Activated T-cell treated with anti-CD3 and anti-CD28 coated beads, Interleukin-2, amount 50 U/mL, for 72 hours (primary cell): Measurements from ENCODE around the gene CELF4. TPM values are rescaled to one million over a fixed set of nuclear protein-coding genes. Genes with fewer than 3 reads are reported as not detected.

Experiments used
- ATAC-seq, 2 donors: fragments of 150-1000 bp; cut with Tn5 transposase; replicated peaks in 1 of 2; 2 replicates each; pipeline ENCODE4 v1.10.0; 2021; ENCODE audit warnings: moderate library complexity in 2 of 2, mild to moderate bottlenecking in 1 of 2
- DNase-seq, 2 donors: peaks; one replicate each; pipeline ENCODE4 v3.0.0; 2021 to 2022; ENCODE audit warnings: mixed read lengths in 1 of 2
- H3K27ac Mint-ChIP-seq: one replicate; pipeline ENCODE4 v1.8.0; 2022; ENCODE audit warnings: mild to moderate bottlenecking, moderate library complexity, mixed read lengths
- H3K27me3 Mint-ChIP-seq: one replicate; pipeline ENCODE4 v1.8.0; 2022; ENCODE audit warnings: low read depth, mixed read lengths
- H3K36me3 Mint-ChIP-seq, 2 donors: one replicate each; pipeline ENCODE4 v1.8.0; 2022; ENCODE audit warnings: mixed read lengths in 2 of 2, mild to moderate bottlenecking in 1 of 2; ENCODE audit not compliant: insufficient read depth in 2 of 2
- H3K4me1 Mint-ChIP-seq: one replicate; pipeline ENCODE4 v1.8.0; 2022; ENCODE audit warnings: low read depth, mixed read lengths
- H3K4me3 Mint-ChIP-seq, 2 donors: one replicate each; pipeline ENCODE4 v1.8.0; 2022; ENCODE audit warnings: mild to moderate bottlenecking in 2 of 2, mixed read lengths in 2 of 2, moderate library complexity in 2 of 2
- H3K9me3 Mint-ChIP-seq, 2 donors: one replicate each; pipeline ENCODE4 v1.8.0; 2022; ENCODE audit warnings: mixed read lengths in 2 of 2
- total RNA-seq, 2 donors: library from RNA; stranded (reverse); gene quantifications; one replicate each; pipeline ENCODE4 v1.2.3, GENCODE V29; 2022

CELF4 gene
- total RNA-seq, 2 donors from 2014 or later = not detected

DNA sequence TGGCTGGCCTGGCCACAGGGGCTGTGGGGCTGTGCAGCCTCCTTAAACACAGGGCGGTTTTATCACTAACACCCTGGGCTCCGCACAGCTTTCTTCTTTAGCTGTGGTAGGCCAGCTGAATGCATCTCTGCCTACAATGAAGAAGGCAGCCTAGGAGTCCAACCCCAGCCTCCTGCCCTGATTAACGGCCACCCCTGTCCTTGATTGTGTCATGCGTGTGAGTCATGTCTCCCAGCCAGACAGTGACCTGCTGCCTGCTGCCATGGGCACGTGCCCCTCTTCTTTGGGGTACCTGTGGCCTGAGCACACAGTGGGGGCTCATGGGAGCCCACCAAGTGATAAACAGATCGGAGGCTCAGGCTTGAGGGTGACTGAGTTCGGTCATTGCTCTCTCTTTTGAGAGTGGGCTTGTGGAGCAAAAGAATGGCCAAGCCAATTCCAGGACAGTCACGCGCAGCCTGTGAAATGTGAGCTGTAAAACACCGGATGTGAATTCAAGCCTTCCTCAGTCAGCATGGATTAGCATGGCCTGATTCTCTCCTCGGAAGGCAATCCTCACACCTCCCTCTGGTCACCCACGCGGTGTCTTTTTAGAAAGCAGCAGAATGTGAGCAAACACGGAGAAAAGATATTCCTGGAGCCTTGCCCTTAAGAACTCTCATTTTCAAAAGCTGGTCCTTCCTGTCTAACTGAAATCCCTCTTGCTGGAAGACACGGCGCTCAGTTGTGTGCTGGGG is 144.1 kb downstream of the CELF4 start:
- DNase-seq = no peak
- no peaks in the 10 kb centered on the region for H3K27me3 Mint-ChIP-seq
- H3K4me3 Mint-ChIP-seq = no peak overlapping the region
- no peaks in the 10 kb centered on the region for H3K36me3 Mint-ChIP-seq
- H3K4me1 Mint-ChIP-seq = no peaks in the 10 kb centered on the region
- no peaks in the 10 kb centered on the region for H3K9me3 Mint-ChIP-seq
- no peak overlapping the region for H3K27ac Mint-ChIP-seq
- ATAC-seq = no peak

DNA sequence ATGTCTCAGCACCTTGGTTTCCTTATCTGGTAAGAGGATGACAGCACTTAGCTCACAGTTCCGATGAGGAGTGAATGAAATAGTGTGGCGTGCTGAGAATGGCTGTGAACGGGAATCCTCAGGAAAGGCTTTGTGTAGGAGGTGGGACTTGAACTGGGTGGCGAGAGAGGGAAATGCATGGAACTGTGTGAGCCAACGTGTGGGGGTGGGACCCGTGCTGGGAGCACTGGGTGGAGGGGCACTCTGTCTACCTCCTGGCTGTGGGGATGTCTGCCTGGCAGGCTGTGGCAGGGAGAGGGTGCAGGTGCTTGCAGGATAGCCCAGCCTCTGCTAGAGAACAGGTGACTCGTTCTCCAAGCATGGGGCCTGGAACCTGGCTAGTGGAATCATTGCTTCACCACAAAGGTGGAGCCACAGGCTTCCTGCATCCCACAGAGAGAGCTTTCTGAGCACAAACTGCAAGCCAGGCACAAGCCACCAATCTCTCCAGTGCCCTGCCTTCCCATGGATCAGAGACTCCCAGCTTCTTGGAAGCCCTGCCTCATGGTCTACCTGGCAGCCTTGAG is 145.2 kb downstream of the CELF4 start:
- no peak for DNase-seq
- Mint-ChIP-seq H3K9me3 (no peaks in the 10 kb centered on the region), H3K27ac (no peak overlapping the region), H3K27me3 (no peaks in the 10 kb centered on the region), H3K4me1 (no peaks in the 10 kb centered on the region), H3K36me3 (no peaks in the 10 kb centered on the region), H3K4me3 (no peak overlapping the region)
- no peak for ATAC-seq

GRCh38 chr18:37419866-37420265 is 145.7 kb downstream of the CELF4 start:
- no peak for ATAC-seq
- H3K27me3 Mint-ChIP-seq = no peaks in the 10 kb centered on the region
- no peak for DNase-seq

GRCh38 chr18:37419315-37419714 is 146.3 kb downstream of the CELF4 start:
- H3K27me3 Mint-ChIP-seq = no peaks in the 10 kb centered on the region
- DNase-seq = no peak
- H3K36me3 Mint-ChIP-seq = no peaks in the 10 kb centered on the region
- no peak for ATAC-seq
- H3K27ac Mint-ChIP-seq = no peak overlapping the region
- H3K9me3 Mint-ChIP-seq = no peaks in the 10 kb centered on the region
- no peak overlapping the region for H3K4me3 Mint-ChIP-seq
- H3K4me1 Mint-ChIP-seq = no peaks in the 10 kb centered on the region

More at GRCh38 chr18:37419866-37420265, 145.7 kb downstream of the CELF4 start:
- no peak overlapping the region for H3K27ac Mint-ChIP-seq
- no peaks in the 10 kb centered on the region for H3K9me3 Mint-ChIP-seq
- H3K4me3 Mint-ChIP-seq = no peak overlapping the region
- no peaks in the 10 kb centered on the region for H3K36me3 Mint-ChIP-seq
- no peaks in the 10 kb centered on the region for H3K4me1 Mint-ChIP-seq

GRCh38 chr18:37414816-37415215 is 150.8 kb downstream of the CELF4 start:
- no peaks in the 10 kb centered on the region for H3K4me1 Mint-ChIP-seq
- DNase-seq = no peak

DNA sequence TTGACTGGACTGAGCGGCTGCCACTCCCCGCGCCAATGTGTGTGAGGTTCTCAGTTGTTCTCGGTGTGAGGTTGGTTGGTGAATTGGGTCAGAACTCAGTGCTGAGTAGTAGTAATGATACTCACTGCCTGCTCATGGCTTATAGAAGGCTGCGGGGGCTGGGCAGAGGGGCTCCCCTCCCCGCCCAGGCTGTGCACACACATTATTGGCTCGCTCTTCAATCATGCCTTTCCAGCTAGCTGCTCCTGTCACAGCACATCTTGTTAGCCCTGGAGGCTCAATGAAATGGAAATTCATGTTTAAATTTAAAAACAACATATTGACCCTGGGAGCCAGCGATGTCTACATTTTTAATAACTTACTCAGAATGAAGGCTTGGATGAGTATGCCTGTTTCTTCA is 152.8 kb downstream of the CELF4 start:
- no peaks in the 10 kb centered on the region for H3K27me3 Mint-ChIP-seq

More at GRCh38 chr18:37414816-37415215, 150.8 kb downstream of the CELF4 start:
- Mint-ChIP-seq H3K4me3 (no peak overlapping the region), H3K27ac (no peak overlapping the region), H3K27me3 (no peaks in the 10 kb centered on the region), H3K36me3 (no peaks in the 10 kb centered on the region), H3K9me3 (no peaks in the 10 kb centered on the region)
- ATAC-seq = no peak

GRCh38 chr18:37412333-37412732 is 153.3 kb downstream of the CELF4 start:
- no peak overlapping the region for H3K27ac Mint-ChIP-seq
- H3K4me1 Mint-ChIP-seq = no peaks in the 10 kb centered on the region

More for the DNA sequence above, 152.8 kb downstream of the CELF4 start:
- no peaks in the 10 kb centered on the region for H3K36me3 Mint-ChIP-seq
- DNase-seq (no peak), ATAC-seq (no peak)
- no peaks in the 10 kb centered on the region for H3K4me1 Mint-ChIP-seq
- no peak overlapping the region for H3K27ac Mint-ChIP-seq
- no peaks in the 10 kb centered on the region for H3K9me3 Mint-ChIP-seq
- H3K4me3 Mint-ChIP-seq = no peak overlapping the region

DNA sequence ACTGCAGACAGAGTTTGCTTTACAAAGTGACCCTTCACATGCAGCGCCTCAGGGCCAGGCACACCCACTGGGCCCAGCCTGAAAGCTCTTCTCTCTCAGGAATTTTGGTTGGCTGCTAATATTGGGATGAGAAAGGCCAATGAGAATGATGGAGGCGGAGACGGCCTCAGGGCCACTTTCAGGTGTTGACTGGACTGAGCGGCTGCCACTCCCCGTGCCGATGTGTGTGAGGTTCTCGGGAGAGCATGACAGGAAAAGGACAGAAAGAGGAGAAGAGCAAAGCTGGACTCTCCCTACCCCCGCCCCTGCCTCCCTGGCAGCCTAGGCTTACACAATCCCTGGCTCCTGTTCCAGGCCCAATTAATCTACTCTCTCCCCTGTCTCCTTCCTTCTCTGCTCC is 155.7 kb downstream of the CELF4 start:
- Mint-ChIP-seq H3K4me3 (no peak overlapping the region), H3K4me1 (no peaks in the 10 kb centered on the region), H3K36me3 (no peaks in the 10 kb centered on the region), H3K27me3 (no peaks in the 10 kb centered on the region), H3K27ac (no peak overlapping the region), H3K9me3 (no peaks in the 10 kb centered on the region)
- no peak for DNase-seq
- no peak for ATAC-seq

More at GRCh38 chr18:37412333-37412732, 153.3 kb downstream of the CELF4 start:
- ATAC-seq = no peak
- no peaks in the 10 kb centered on the region for H3K36me3 Mint-ChIP-seq
- H3K9me3 Mint-ChIP-seq = no peaks in the 10 kb centered on the region
- no peaks in the 10 kb centered on the region for H3K27me3 Mint-ChIP-seq
- DNase-seq = no peak
- no peak overlapping the region for H3K4me3 Mint-ChIP-seq

- H3K27ac Mint-ChIP-seq = no peak overlapping the region
- H3K27me3 Mint-ChIP-seq = no peaks in the 10 kb centered on the region
- no peak for DNase-seq
- H3K4me3 Mint-ChIP-seq = no peak overlapping the region
- H3K4me1 Mint-ChIP-seq = no peaks in the 10 kb centered on the region
- H3K36me3 Mint-ChIP-seq = no peaks in the 10 kb centered on the region
- ATAC-seq = no peak
- no peaks in the 10 kb centered on the region for H3K9me3 Mint-ChIP-seq
Measured at GRCh38 chr18:37408676-37409265, 156.8 kb downstream of the CELF4 start.

DNA sequence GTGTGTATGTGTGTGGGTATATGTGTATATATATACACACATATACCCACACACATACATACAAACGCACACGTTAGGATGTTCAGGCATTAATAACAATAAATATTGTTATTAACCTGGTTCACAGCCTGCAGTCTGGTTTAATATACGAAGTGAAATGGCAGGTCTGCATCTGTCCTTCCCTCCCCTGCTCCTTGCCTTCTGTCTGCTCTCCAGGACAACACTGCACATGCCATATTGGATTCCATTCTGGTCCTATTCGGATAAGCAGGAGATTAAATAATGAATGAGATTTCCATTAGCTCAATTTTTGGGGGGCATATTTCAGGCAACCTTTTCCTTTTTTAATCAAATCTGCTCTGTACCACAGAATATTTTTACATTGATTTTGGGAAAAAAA is 158.0 kb downstream of the CELF4 start:
- Mint-ChIP-seq H3K9me3 (no peaks in the 10 kb centered on the region), H3K36me3 (no peaks in the 10 kb centered on the region), H3K27ac (no peak overlapping the region), H3K4me1 (no peaks in the 10 kb centered on the region), H3K4me3 (no peak overlapping the region), H3K27me3 (no peaks in the 10 kb centered on the region)
- ATAC-seq (no peak), DNase-seq (no peak)

GRCh38 chr18:37405772-37406171 is 159.8 kb downstream of the CELF4 start:
- ATAC-seq (no peak), DNase-seq (no peak)
- no peak overlapping the region for H3K27ac Mint-ChIP-seq
- no peak overlapping the region for H3K4me3 Mint-ChIP-seq
- H3K9me3 Mint-ChIP-seq = no peaks in the 10 kb centered on the region
- H3K36me3 Mint-ChIP-seq = no peaks in the 10 kb centered on the region
- H3K27me3 Mint-ChIP-seq = no peaks in the 10 kb centered on the region
- H3K4me1 Mint-ChIP-seq = no peaks in the 10 kb centered on the region

DNA sequence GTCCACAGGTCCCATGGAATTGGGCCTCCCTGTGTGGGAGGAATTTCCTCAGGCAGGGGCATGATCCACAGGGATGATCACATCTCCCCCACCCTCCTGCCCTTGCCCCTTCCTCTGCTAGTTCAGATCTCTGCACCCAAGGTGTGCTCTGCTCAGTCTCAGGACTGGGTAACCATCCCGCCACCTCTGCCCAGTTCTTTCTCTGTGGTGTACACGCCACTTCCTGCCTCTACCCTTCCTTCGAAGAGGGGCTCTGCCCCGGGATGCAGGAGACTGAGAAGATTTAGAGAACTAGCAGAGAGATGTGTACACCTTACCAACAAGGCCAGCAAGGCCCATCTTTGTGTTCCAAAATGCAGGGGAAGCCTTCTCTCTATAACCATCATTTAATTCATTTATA is 160.4 kb downstream of the CELF4 start:
- Mint-ChIP-seq H3K27me3 (no peaks in the 10 kb centered on the region), H3K4me1 (no peaks in the 10 kb centered on the region), H3K36me3 (no peaks in the 10 kb centered on the region), H3K9me3 (no peaks in the 10 kb centered on the region), H3K4me3 (no peak overlapping the region), H3K27ac (no peak overlapping the region)
- no peak for ATAC-seq
- DNase-seq = no peak

- ATAC-seq (no peak), DNase-seq (no peak)
- no peaks in the 10 kb centered on the region for H3K4me1 Mint-ChIP-seq
- no peaks in the 10 kb centered on the region for H3K36me3 Mint-ChIP-seq
- no peak overlapping the region for H3K4me3 Mint-ChIP-seq
- no peaks in the 10 kb centered on the region for H3K9me3 Mint-ChIP-seq
- H3K27ac Mint-ChIP-seq = no peak overlapping the region
- no peaks in the 10 kb centered on the region for H3K27me3 Mint-ChIP-seq
Measured at GRCh38 chr18:37403788-37404187, 161.8 kb downstream of the CELF4 start.
